ENCODE results near the gene CFAP74.

- TF ChIP-seq CTCF (IDR thresholded peaks at IDR 0.05) (no peak), POLR2A (IDR thresholded peaks at IDR 0.05) (no peak)
Measured at GRCh38 chr1:1956586-1957532, 46.7 kb downstream of the CFAP74 start.

All from thyroid gland (tissue), 4 donors.